Stomach (tissue), 4 donors: ENCODE data around the gene NEK4.

Experiments
- CTCF ChIP-seq, 7 experiments: fragments of 450-650 bp in 4 of 7; fragments of 200-600 bp in 3 of 7; sonication (generic) in 3 of 7; IDR thresholded peaks; one replicate each; pipeline ENCODE4 v1.5.1; 2016 to 2019; ENCODE audit warnings: antibody characterized with exemption in 7 of 7, control low read depth in 2 of 7, mild to moderate bottlenecking in 1 of 7
- POLR2A ChIP-seq, 4 donors: fragments of 450-650 bp; IDR thresholded peaks; one replicate each; pipeline ENCODE4 v1.6.1; 2016; ENCODE audit warnings: antibody characterized with exemption in 4 of 4, control low read depth in 2 of 4, mild to moderate bottlenecking in 1 of 4, moderate library complexity in 1 of 4

GRCh38 chr3:52792413-52792812 lies 21.7 kb upstream of the NEK4 start:
- TF ChIP-seq CTCF (IDR thresholded peaks at IDR 0.05), result no peak
- TF ChIP-seq POLR2A (IDR thresholded peaks at IDR 0.05), result no peak
